Stimulated activated CD8-positive, alpha-beta memory T cell treated with anti-CD3 and anti-CD28 coated beads, Interleukin-7, amount 100 ng/mL, for 24 hours (primary cell): ENCODE measurements around the gene SCN1B.
"Not testable (repeated sequence)": the region's sequence is repeated elsewhere in the genome, so short reads cannot be mapped to it uniquely, and the experiment has no call there.

Experiments used
- DNase-seq: peaks from one replicate; pipeline ENCODE4 v3.0.0-alpha.2; 2020; ENCODE audit warnings: low read depth

The SCN1B gene

DNA sequence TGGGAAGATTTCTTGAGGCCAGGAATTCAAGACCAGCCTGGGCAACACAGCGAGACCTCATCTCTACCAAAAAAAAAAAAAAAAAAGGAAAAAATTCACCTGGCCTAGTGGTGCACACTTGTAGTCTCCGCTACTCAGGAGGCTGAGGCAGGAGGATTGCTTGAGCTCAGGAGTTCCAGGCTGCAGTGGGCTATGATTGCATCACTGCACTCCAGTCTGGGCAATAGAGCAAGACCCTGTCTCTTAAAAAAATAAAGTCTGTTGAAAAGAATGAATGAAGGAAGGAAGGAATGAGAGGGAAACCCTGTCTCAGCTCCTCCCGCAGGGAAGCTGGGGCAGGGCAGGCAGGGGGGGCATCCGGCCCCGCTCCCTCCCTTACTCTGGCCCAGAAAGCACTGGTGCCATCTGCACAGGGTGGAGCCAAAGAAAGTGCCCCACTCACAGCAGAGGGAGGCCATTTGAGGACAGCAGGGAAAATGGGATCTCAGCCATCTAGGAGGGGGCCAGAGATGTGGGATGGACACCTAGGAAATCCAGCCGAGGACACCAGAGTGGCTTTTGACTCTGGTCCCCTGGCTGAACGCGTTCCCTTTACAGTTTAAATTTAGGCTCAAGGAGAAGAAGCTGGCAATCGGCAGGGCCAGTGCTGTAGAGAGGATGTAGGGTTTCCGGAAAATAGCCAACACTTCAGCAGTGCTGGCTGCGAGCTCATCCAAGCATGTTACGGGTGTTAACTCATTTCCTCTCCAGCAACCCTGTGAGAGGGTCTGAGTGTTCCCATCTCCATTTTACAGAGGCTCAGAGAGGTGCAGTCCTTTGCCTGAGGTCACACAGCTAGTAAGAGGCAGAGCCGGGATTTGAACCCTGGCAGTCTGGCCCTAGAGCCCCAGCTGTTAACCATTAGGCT is 7.7 kb downstream of the SCN1B start:
- no peak for DNase-seq

GRCh38 chr19:35038623-35039512 is 8.6 kb downstream of the SCN1B start:
- no peak for DNase-seq

DNA sequence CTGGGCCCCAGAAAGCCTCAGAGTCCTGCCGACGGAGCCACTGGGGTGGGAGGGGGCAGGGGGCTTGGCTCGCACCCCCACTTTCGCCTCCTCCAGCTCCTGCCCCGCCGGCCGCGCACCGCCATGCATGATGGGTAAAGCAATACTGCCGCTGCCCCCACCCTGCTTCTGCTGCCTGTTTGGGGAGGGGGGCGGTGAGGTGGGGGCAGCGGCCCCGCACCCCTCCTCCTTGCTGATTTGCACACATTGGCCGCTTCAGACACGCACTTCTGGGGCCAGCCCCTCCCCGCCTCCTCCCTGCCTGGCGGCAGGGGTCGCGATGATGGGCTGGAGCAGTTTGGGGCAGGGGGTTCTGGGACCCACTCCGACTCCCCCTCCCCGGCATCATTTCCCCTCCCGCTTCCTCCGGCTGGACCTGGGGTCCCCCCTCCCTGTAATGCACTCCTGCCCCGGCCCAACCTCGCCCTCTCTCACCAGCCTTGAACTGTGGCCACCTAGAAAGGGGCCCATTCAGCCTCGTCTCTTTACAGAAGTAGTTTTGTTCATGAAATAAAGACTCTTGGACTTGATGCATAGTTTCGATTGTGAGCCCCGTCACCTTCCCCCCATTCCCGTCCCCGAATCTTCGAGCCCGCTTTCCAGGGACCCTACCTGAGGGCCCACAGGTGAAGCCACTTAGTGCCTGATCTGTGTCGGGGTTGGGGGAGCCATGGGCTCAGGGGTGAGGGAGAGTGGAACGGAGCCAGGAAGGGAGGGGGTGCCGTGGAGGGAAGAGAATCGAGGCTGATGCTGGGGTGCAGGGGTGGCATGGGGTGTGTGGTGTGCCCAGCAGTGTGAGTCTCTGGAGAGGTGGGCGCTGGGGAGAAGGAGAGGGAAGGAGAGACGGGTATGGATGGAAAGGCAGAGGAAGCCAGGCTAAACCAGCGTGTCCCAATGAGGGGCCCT is 9.9 kb downstream of the SCN1B start:
- no peak for DNase-seq

DNA sequence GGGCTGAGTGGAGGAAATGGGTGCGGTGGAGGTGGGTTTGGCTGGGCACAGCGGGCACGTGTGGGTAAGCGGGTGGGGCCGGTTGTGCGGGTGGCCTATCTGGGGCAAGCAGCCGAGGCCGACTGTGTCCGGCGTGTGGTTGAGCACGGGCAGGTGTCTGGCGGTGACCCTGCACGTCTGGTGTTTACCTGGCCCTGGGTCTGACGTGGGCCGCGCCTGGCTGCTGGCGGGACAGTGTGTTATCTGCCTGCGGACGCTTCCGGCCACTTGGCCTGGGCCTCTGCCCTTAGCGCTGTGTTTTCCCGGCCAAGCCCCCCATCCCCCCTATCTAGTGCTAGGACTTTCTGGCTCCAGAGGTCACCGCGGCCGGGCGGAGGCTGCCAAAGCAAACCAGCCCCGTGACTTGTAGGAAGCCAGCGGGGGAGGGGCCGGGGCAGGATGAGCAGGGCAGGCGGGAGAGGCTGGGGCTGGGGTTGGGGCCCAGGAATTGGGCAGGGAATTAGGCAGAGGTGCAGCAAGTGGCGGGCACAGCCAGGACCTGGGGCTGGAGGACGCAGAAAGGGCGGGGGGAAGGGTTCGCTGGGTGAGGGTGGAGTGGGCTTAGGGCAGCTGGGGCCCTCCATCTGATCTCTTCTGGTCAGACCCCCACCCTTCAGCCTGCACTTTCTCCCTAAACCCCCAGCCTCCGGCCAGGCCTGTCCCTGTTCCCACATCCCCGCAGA is 10.7 kb downstream of the SCN1B start:
- no peak for DNase-seq

- no peak for DNase-seq
These were observed 11.3 kb downstream of the SCN1B start, which contains the start of gene HPN for GRCh38 chr19:35041548-35042055. Gene HPN (plus strand): TSS chr19:35041721. CDS start chr19:35042507, 786 bp downstream.

DNA sequence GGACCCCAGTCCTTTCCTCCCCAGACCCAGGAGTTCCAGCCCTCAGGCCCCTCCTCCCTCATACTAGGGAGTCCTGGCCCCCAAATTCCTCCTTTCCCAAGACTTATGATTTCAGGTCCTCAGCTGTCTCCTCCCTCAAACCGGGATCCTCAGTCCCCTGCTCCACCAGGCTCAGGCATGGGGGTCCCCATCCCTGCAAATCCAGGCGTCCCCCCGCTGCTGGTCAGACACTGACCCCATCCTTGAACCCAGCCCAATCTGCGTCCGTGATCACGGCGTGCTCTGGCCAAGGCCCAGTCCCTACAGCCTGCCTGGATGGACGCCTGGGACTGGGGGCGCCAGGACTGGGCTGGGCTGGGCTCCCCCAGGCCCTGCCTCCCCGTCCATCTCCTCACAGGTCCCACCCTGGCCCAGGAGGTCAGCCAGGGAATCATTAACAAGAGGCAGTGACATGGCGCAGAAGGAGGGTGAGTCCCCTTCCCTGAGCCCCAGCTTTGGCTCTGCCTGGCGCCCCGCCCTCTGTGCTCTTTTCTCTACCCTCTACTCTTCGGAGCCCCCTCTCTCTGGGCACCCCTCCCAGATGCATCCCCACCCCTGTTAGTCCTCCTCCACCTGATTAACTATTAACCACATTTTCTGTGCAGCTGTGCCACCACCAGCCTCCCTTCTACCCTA is 11.9 kb downstream of the SCN1B start:
- DNase-seq = no peak

GRCh38 chr19:35042954-35043604 is 12.8 kb downstream of the SCN1B start:
- no peak for DNase-seq

- no peak for DNase-seq
These were observed 13.6 kb downstream of the SCN1B start for GRCh38 chr19:35043906-35044305.

DNA sequence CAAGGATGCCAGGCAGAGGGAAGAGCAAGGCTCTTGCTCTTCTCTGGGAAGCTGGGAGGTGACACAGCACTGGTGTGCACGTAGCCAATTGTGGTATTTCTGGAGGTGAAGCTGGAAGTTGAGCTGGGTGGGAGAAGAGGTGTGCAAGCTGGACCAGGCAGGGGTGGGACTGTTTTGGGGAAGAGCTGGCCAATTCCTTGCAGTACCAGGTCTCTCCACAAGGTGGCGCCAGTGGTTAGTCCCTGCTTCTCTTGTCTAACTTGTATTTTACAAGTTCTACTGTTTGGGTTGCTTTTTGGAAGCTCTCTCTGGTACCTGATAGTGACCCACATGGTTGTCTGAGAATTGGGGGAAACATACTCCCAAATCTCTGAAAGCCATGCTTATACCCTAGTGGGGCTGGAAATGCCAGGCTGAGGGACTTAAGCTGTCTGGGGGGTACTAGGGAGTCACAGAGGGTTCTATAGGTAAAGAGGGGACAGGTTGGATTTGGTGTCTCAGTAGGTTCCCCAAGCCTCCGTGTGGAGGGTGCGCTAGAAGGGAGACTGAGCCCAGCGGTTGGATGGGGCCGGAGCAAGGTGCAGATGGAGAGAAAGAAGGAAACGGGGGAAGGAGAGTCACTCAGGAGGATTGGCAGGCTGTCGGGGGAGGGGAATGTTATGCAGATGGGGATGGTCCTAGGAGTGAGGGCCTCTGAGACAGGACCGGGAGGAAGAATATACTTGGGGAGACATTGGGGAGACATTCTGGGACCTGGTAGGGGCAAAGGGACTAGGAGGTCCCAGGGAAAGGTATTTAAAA is 14.2 kb downstream of the SCN1B start:
- DNase-seq = peak; percentile 46

DNA sequence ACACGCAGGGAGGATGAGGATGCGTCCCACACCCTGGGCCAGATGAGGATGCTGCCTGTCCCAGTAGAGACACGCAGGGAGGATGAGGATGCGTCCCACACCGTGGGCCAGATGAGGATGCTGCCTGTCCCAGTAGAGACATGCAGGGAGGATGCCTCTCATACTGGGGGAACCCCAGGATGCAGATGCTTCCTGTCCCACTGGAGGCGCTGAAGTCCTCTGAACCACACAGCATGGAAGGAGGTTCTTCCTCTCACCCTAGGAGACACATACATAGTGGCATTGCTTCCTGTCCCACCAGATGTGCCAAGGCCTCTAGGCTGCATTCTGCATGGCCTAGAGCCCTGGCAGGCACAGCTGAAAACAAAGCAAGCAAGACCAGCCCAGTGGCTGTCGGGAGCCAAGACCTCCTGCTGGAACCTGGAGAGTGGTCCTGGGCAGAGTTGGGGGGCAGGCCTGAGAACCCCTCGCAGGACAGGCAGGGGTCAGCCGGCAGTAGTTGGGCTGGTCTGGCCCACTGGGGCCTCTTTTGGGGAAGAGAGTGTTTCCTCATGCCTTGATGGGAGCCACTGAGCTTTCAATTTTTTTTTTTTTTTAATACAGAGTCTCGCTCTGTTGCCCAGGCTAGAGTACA is 15.5 kb downstream of the SCN1B start:
- DNase-seq = no peak

GRCh38 chr19:35046461-35046860 is 16.2 kb downstream of the SCN1B start:
- DNase-seq = no peak

DNA sequence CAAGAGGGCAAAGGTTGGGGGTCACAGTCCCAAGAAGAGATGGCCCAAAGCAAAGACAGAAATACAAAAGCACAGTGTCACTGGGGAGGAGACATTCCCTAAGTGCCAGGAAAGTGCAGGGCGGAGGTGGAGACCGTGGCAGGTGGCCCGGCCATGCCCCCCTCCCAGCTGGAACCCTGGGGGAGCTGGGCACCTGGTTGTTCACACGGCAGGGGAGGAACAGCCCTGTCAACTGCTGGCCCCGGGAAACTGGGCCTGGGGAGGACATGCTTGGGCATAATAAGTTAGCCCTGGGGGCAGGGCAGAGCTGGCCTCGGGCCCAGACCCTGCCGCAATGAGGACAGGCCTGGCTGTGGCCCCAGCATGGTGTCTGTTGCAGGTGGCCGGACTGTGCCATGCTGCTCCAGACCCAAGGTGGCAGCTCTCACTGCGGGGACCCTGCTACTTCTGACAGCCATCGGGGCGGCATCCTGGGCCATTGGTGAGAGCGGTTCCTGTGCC is 18.7 kb downstream of the SCN1B start:
- DNase-seq = no peak

DNA sequence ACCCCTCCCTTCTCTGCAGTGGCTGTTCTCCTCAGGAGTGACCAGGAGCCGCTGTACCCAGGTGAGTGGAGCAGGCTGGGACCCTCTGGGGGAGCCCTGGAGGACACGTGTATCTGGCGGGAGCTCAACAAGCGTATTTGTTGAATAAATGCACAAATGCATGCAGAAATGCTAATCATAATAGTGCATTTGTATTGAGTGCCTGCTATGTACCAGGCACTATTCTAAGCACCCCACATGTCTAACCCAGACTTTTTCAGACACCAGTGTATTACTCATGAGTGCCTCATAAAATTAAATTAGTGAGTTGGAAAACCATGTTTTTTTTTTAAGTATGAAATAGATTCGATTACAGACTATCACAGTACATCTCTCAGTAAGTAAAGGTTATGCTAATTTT is 19.2 kb downstream of the SCN1B start:
- DNase-seq = no peak

GRCh38 chr19:35050662-35051061 is 20.4 kb downstream of the SCN1B start:
- not testable (repeated sequence) for DNase-seq

DNA sequence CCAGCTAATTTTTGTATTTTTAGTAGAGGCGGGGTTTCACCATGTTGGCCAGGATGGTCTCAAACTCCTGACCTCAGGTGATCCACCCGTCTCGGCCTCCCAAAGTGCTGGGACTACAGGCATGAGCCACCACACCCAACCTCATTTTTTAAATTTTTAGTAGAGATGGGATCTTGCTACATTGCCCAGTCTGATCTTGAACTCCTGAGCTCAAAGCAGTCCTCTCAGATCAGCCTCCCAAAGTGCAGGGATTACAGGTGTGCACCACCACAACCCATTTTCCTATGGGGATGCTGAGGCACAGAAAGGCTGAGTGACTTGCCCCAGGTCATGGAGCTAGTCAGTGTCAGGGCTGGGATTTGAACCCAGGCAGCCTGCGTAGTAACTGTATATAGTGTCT is 21.0 kb downstream of the SCN1B start:
- not testable (repeated sequence) for DNase-seq

- DNase-seq = no peak
These were observed 21.5 kb downstream of the SCN1B start for GRCh38 chr19:35051796-35052195.

DNA sequence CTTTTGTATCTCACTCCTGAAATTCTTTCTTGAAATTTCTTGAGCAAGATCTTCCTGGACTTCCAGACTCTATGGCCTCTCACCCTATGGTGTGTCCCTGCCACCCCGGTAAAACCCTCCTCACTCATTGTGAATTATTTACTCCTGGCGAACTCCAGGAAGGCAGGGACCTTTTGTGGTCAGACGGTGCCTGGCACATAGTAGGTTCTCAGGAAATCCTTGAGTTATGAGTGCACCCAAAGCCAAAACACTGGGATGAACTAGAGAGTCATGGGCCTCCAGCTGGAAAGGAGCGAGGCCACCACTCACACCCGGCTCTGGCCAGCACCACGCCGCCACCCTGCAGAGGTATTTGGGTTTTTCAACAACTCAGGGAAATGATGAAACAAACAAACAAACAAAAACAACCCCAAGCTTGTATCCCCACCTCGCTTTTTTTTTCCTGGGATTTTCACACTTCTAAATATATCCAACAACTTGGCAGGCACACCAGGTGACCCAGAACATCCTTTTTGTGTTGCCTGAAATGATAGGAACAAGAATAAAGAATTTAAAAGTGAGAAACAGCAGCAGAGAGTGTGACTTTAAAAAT is 22.4 kb downstream of the SCN1B start:
- no peak for DNase-seq
